Parathyroid adenoma (tissue), 2 donors: ENCODE results near the gene NRAP.

Experiments
- H2AFZ ChIP-seq: fragments of 300-600 bp; sonication (generic); one replicate; pipeline ENCODE4 v1.7.0; 2017; ENCODE audit warnings: antibody characterized with exemption, mild to moderate bottlenecking
- H3K27ac ChIP-seq: fragments of 300-600 bp; sonication (generic); one replicate; pipeline ENCODE4 v1.7.0; 2017
- H3K27me3 ChIP-seq: fragments of 300-600 bp; sonication (generic); one replicate; pipeline ENCODE4 v1.7.0; 2017; ENCODE audit warnings: low read length; ENCODE audit not compliant: control insufficient read depth, insufficient read depth
- H3K36me3 ChIP-seq: fragments of 300-600 bp; sonication (generic); one replicate; pipeline ENCODE4 v1.7.0; 2017; ENCODE audit warnings: low read length; ENCODE audit not compliant: control insufficient read depth, insufficient read depth
- H3K4me1 ChIP-seq: fragments of 300-600 bp; sonication (generic); one replicate; pipeline ENCODE4 v1.7.0; 2017; ENCODE audit warnings: control low read depth
- H3K4me2 ChIP-seq: fragments of 300-600 bp; sonication (generic); one replicate; pipeline ENCODE4 v1.7.0; 2017; ENCODE audit warnings: low read length
- H3K4me3 ChIP-seq: fragments of 300-600 bp; sonication (generic); one replicate; pipeline ENCODE4 v1.7.0; 2017; ENCODE audit warnings: low read depth, low read length
- H3K79me2 ChIP-seq: fragments of 300-600 bp; sonication (generic); one replicate; pipeline ENCODE4 v1.7.0; 2017; ENCODE audit warnings: control low read depth
- H3K9ac ChIP-seq: fragments of 300-600 bp; sonication (generic); one replicate; pipeline ENCODE4 v1.7.0; 2017; ENCODE audit warnings: mild to moderate bottlenecking
- H3K9me3 ChIP-seq: fragments of 300-600 bp; sonication (generic); one replicate; pipeline ENCODE4 v1.7.0; 2017; ENCODE audit warnings: low read length; ENCODE audit not compliant: control insufficient read depth
- TF ChIP-seq, protein P1 (sequence below): fragments of 300-600 bp; sonication (generic); IDR thresholded peaks from one replicate; pipeline ENCODE4 v1.7.0; 2017; ENCODE audit warnings: antibody characterized with exemption, mild to moderate bottlenecking
- donor health status: primary hyperparathyroidism.

The NRAP gene

DNA sequence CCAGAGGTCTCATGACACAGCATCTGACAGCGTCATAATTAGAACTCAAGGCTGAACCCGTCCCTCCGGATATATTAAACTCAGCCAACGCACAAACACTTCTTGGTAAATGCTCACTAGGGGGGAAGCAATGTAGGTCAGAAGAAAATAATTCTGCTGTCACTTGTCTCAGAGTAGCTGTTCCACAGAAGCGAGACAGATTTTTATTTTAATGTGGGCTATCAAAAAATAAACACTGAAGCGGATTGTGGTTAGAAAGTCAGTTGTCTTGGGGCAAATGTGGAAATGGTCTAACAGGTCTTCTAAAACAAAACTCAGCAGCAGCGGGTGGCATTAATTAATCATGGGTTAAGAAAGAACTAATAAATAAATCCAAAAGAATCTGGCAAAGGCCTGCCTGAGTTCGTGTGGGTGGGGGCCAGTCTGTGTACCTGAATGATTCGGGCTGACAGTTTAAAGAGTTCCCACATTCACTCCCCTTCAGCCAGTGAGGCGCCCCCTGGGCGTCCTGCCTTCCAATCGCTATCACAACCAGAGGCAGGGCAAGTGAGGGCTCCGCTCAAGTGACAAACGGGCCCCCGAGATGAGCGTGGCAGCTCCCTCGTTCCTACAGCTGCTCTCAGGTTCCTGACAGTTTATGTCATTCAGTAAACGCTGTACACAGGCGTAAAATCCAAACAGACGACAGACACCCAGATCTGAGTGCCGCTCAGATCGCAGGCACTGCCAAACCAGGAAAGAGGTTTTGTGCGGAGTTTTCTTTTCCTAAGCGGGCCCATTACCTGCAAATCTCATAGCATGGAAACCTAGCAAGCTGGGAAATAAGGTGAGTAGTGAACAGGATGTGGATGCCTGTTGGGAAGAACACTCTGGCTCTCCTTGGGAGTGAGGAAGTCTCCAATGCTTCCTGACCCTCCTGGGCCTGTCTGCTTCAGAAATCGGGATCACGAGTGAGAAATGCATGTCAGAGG is 52.9 kb downstream of the NRAP start:
- H3K4me2 ChIP-seq: no peak overlapping the region
- no peaks in the 10 kb centered on the region for H3K4me1 ChIP-seq
- H3K9me3 ChIP-seq: no peaks in the 10 kb centered on the region
- peak overlapping the region; percentile 58 for H2AFZ ChIP-seq
- H3K79me2 ChIP-seq: no peaks in the 10 kb centered on the region
- no peaks in the 10 kb centered on the region for H3K36me3 ChIP-seq
- H3K27me3 ChIP-seq: no peaks in the 10 kb centered on the region
- H3K9ac ChIP-seq: no peak overlapping the region
- no peak overlapping the region for H3K4me3 ChIP-seq
- TF ChIP-seq, protein P1, sequence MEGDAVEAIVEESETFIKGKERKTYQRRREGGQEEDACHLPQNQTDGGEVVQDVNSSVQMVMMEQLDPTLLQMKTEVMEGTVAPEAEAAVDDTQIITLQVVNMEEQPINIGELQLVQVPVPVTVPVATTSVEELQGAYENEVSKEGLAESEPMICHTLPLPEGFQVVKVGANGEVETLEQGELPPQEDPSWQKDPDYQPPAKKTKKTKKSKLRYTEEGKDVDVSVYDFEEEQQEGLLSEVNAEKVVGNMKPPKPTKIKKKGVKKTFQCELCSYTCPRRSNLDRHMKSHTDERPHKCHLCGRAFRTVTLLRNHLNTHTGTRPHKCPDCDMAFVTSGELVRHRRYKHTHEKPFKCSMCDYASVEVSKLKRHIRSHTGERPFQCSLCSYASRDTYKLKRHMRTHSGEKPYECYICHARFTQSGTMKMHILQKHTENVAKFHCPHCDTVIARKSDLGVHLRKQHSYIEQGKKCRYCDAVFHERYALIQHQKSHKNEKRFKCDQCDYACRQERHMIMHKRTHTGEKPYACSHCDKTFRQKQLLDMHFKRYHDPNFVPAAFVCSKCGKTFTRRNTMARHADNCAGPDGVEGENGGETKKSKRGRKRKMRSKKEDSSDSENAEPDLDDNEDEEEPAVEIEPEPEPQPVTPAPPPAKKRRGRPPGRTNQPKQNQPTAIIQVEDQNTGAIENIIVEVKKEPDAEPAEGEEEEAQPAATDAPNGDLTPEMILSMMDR: no peak
- no peak overlapping the region for H3K27ac ChIP-seq

DNA sequence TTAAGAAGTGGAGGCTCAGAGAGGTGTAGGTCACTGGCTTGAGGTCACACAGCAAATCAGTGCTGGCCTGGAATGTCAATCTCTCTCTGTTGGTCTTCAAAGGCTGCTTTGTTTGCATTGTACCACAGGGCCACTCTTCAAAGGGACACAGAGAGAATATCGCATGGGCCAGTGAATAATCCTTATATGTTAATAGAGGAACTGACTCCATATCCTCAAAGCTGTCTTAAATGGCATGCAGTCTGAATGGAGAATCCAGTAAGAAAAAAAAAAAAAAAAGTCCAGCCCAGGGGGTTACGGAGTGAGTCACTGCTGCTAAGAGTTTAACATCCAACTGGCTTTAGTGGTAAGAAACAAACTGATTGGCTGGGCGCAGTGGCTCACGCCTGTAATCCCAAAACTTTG is 54.1 kb downstream of the NRAP start:
- H3K9ac ChIP-seq: no peak overlapping the region

DNA sequence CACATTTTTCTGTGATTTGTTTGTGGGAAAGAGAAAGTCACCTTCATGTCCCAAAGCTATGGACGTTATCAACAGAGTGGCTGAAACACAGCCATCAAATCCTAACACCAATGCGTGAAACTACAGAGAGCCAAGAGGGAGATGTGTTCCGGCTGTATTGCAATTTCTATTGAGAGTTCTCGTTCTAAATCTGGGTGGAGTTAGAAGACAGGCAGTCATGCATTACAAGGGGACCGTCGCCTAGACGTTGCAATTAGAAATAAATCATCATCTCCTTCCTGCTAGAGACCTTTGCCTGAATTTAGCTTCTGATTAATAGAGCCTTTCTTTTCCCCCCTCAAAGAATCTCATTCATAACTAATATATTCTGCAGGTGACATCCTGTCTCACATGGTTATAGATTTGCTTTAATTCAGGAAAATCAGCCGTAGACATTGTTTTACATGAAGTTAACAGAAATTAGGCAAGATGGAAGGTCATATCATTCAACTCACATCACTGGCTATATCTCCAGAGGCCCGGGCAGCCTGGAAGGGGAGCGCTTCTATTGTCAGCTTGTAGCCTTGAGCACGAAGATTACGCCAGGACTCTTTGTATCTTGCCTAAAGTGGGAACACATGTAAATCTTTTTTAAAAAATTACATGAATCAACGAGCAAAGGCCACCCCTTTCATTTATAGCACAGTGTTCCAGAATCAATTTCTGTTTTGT is 58.4 kb downstream of the NRAP start:
- no peak overlapping the region for H3K4me3 ChIP-seq
- H3K27ac ChIP-seq: no peak overlapping the region
- TF ChIP-seq, protein P1: no peak

More for the DNA sequence above, 54.1 kb downstream of the NRAP start:
- H2AFZ ChIP-seq: no peak overlapping the region
- H3K27ac ChIP-seq: no peak overlapping the region
- no peaks in the 10 kb centered on the region for H3K27me3 ChIP-seq
- TF ChIP-seq, protein P1: no peak
- H3K9me3 ChIP-seq: no peaks in the 10 kb centered on the region
- no peak overlapping the region for H3K4me3 ChIP-seq
- no peaks in the 10 kb centered on the region for H3K4me1 ChIP-seq
- H3K36me3 ChIP-seq: no peaks in the 10 kb centered on the region
- H3K79me2 ChIP-seq: no peaks in the 10 kb centered on the region
- no peak overlapping the region for H3K4me2 ChIP-seq

DNA sequence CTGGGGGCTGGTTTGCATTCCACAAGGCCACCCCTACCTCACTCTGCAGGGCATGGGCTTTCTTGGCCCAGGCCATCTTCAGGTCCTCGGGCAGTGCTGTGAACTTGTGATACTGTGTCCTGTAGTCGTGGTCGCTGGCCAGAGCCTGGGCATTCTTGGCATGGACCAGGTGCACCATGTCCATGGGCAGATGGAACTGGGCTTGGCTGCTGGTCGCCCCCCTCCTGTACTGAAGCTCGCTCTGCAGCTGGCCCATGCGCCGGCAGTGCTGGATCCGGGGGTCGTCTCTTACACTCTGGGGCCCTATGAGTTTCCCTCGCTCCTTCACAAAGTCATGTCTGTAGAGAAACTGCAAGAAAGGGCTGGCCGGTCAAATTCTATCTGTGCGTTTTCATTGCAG is 59.3 kb downstream of the NRAP start:
- Histone ChIP-seq H2AFZ (no peak overlapping the region), H3K4me2 (no peak overlapping the region), H3K79me2 (no peaks in the 10 kb centered on the region), H3K9me3 (no peaks in the 10 kb centered on the region), H3K36me3 (no peaks in the 10 kb centered on the region), H3K9ac (no peak overlapping the region), H3K4me1 (no peaks in the 10 kb centered on the region), H3K27me3 (no peaks in the 10 kb centered on the region), H3K27ac (no peak overlapping the region), H3K4me3 (no peak overlapping the region)
- TF ChIP-seq, protein P1: no peak

More for the DNA sequence above, 58.4 kb downstream of the NRAP start:
- no peak overlapping the region for H3K9ac ChIP-seq
- H2AFZ ChIP-seq: no peak overlapping the region
- no peaks in the 10 kb centered on the region for H3K36me3 ChIP-seq
- H3K27me3 ChIP-seq: no peaks in the 10 kb centered on the region
- no peak overlapping the region for H3K4me2 ChIP-seq
- H3K4me1 ChIP-seq: no peaks in the 10 kb centered on the region
- H3K9me3 ChIP-seq: no peaks in the 10 kb centered on the region
- H3K79me2 ChIP-seq: no peaks in the 10 kb centered on the region
